Testis (tissue), 5 donors: Measurements from ENCODE around the gene ZNF525. TPM values are rescaled to one million over a fixed set of nuclear protein-coding genes. Genes with fewer than 3 reads are reported as not detected.

Experiments used
- DNase-seq: peaks from one replicate; pipeline ENCODE4 v3.0.0-alpha.2; 2019
- H3K27ac ChIP-seq, 2 donors: fragments of 200-600 bp; sonication (generic); one replicate each; pipeline ENCODE4 v1.5.1; 2019
- H3K27me3 ChIP-seq: fragments of 200-600 bp; sonication (generic); one replicate; pipeline ENCODE4 v1.5.1; 2019
- H3K36me3 ChIP-seq: fragments of 200-600 bp; sonication (generic); one replicate; pipeline ENCODE4 v1.5.1; 2017; ENCODE audit warnings: low read depth; ENCODE audit errors: missing control alignments
- H3K4me1 ChIP-seq: fragments of 200-600 bp; sonication (generic); one replicate; pipeline ENCODE4 v1.5.1; 2019
- H3K4me3 ChIP-seq, 2 donors: fragments of 200-600 bp; sonication (generic); one replicate each; pipeline ENCODE4 v1.5.1; 2017 to 2019
- H3K9me3 ChIP-seq: fragments of 200-600 bp; sonication (generic); one replicate; pipeline ENCODE4 v1.5.1; 2017
- CTCF ChIP-seq, 3 experiments: fragments of 450-650 bp in 2 of 3; fragments of 200-600 bp in 1 of 3; sonication (generic) in 1 of 3; IDR thresholded peaks; one replicate each; pipeline ENCODE4 v1.5.1; 2016 to 2019; ENCODE audit warnings: antibody characterized with exemption in 3 of 3, mild to moderate bottlenecking in 2 of 3, moderate library complexity in 1 of 3
- POLR2A ChIP-seq: fragments of 450-650 bp; IDR thresholded peaks from one replicate; pipeline ENCODE4 v1.6.1; 2017; ENCODE audit warnings: antibody characterized with exemption, mild to moderate bottlenecking, moderate library complexity
- WGBS, 2 donors: methylation state at CpG; one replicate each; pipeline ENCODE4 v1.1.5; 2018; 5-methylcytosine and 5-hydroxymethylcytosine counted together
- intact Hi-C: fragments of 100-400 bp; cut with DNase I; formaldehyde crosslinking; loops from one replicate; pipeline ENCODE4 v1.15.1; 2023; ENCODE audit warnings: low total_unique reads
- long read RNA-seq, 2 donors: transcript quantifications; one replicate each; lab custom pipeline, GENCODE V29; 2026
- polyA plus RNA-seq: library from polyadenylated mRNA; stranded (reverse); fragments of 350-450 nt; fragmentation: Illumina TruSeq; extraction: RNeasy Lipid Tissue Mini Kit (QIAGEN cat#74804); gene quantifications from one replicate; pipeline ENCODE4 v1.2.3, GENCODE V29; 2014; ENCODE audit warnings: low read depth, low replicate concordance; ENCODE audit not compliant: insufficient read depth
- total RNA-seq, 2 donors: library from RNA; depleted of rRNA; stranded (reverse); fragments of >200 nt; gene quantifications; one replicate each; pipeline ENCODE4 v1.2.3, GENCODE V29; 2016

The ZNF525 gene
- 10 to 100 TPM; 18.8 to 27.3 TPM for total RNA-seq
- 14.0 TPM for polyA plus RNA-seq
- long read RNA-seq, donor 1, partial matches to known transcripts: 0 of 1 reads
- long read RNA-seq, donor 1, other reads (novel, unspliced or antisense): 0 of 1 reads
- long read RNA-seq, donor 2: 0 reads

- intact Hi-C loops: no loop called here
- Histone ChIP-seq H3K27me3 (no peaks in the 10 kb centered on the region), H3K36me3 (no peaks in the 10 kb centered on the region), H3K9me3 (no peaks in the 10 kb centered on the region), H3K4me1 (no peaks in the 10 kb centered on the region), H3K4me3 (peak within 1 kb of the TSS; percentile 57 to 84), H3K27ac (peak within 1 kb of the TSS; percentile 14 to 63)
- 0 to 1% methylated on average over 26 to 45 of the region's 45 CpGs for WGBS, 2 donors
- DNase-seq: peak; percentile 94
- no peak for TF ChIP-seq CTCF (IDR thresholded peaks at IDR 0.05)
- no peak for TF ChIP-seq POLR2A
These were observed at the start of gene ZNF525 for GRCh38 chr19:53365134-53365898. TSS of gene ZNF525 (plus strand) at chr19:53365705. CDS start at chr19:53372282, 6,577 bp downstream.

- Histone ChIP-seq H3K4me1 (no peaks in the 10 kb centered on the region), H3K4me3 (peak overlapping the region; percentile 22 to 40), H3K36me3 (no peaks in the 10 kb centered on the region), H3K27ac (no peak overlapping the region), H3K27me3 (no peaks in the 10 kb centered on the region), H3K9me3 (no peaks in the 10 kb centered on the region)
- intact Hi-C loops: no loop called here
- DNase-seq: peak; percentile 74
- TF ChIP-seq CTCF (IDR thresholded peaks at IDR 0.05) (no peak), POLR2A (no peak)
- 20% methylated on average over 13 to 24 of the region's 24 CpGs for WGBS, 2 donors
These were observed 36.5 kb upstream of the ZNF525 start for GRCh38 chr19:53328967-53329366.

GRCh38 chr19:53332484-53332883 is 33.0 kb upstream of the ZNF525 start:
- H3K27ac ChIP-seq: no peak overlapping the region
- no peaks in the 10 kb centered on the region for H3K27me3 ChIP-seq
- no peak for DNase-seq
- H3K9me3 ChIP-seq: no peaks in the 10 kb centered on the region
- H3K4me3 ChIP-seq: peak overlapping the region in 1 of 2 donors; percentile 73
- WGBS, 2 donors: 50 to 71% methylated on average over 14 of the region's 14 CpGs
- H3K4me1 ChIP-seq: no peaks in the 10 kb centered on the region
- TF ChIP-seq CTCF (IDR thresholded peaks at IDR 0.05) (no peak), POLR2A (no peak)
- intact Hi-C loops: no loop called here
- H3K36me3 ChIP-seq: no peaks in the 10 kb centered on the region

- intact Hi-C loops: no loop called here
- Histone ChIP-seq H3K27ac (peak overlapping the region in 1 of 2 donors; percentile 74), H3K9me3 (no peaks in the 10 kb centered on the region), H3K4me3 (peak overlapping the region; percentile 73 to 76), H3K36me3 (no peaks in the 10 kb centered on the region), H3K27me3 (no peaks in the 10 kb centered on the region), H3K4me1 (no peaks in the 10 kb centered on the region)
- 0 to 1% methylated on average over 14 of the region's 14 CpGs for whole genome bisulfite sequencing, 2 donors
- DNase-seq: peak; percentile 50
- TF ChIP-seq CTCF (IDR thresholded peaks at IDR 0.05) (no peak), POLR2A (no peak)
These were observed 32.4 kb upstream of the ZNF525 start for GRCh38 chr19:53333066-53333462.
